PC-3 (cell line): ENCODE results near the gene NTF3.

ENCODE experiments used
- EZH2 ChIP-seq: fragments of 300-600 bp; sonication (generic); IDR thresholded peaks from one replicate; pipeline ENCODE4 v1.6.1; 2017; ENCODE audit warnings: antibody characterized with exemption, mild to moderate bottlenecking, low read length; ENCODE audit not compliant: unreplicated experiment
- EZH2phosphoT487 ChIP-seq: fragments of 300-600 bp; sonication (generic); IDR thresholded peaks from 2 replicates; pipeline ENCODE4 v1.6.1; 2018; ENCODE audit warnings: mild to moderate bottlenecking, antibody characterized with exemption, low read length, borderline replicate concordance
- TF ChIP-seq, protein P1 (sequence below): fragments of 300-600 bp; sonication (generic); conservative IDR thresholded peaks from 2 replicates; pipeline ENCODE4 v1.5.1; 2017; ENCODE audit warnings: antibody characterized with exemption, low read depth, mild to moderate bottlenecking, low read length

- TF ChIP-seq, protein P1, sequence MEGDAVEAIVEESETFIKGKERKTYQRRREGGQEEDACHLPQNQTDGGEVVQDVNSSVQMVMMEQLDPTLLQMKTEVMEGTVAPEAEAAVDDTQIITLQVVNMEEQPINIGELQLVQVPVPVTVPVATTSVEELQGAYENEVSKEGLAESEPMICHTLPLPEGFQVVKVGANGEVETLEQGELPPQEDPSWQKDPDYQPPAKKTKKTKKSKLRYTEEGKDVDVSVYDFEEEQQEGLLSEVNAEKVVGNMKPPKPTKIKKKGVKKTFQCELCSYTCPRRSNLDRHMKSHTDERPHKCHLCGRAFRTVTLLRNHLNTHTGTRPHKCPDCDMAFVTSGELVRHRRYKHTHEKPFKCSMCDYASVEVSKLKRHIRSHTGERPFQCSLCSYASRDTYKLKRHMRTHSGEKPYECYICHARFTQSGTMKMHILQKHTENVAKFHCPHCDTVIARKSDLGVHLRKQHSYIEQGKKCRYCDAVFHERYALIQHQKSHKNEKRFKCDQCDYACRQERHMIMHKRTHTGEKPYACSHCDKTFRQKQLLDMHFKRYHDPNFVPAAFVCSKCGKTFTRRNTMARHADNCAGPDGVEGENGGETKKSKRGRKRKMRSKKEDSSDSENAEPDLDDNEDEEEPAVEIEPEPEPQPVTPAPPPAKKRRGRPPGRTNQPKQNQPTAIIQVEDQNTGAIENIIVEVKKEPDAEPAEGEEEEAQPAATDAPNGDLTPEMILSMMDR, result no peak
- TF ChIP-seq EZH2, result no peak
- TF ChIP-seq EZH2phosphoT487, result no peak
Measured at GRCh38 chr12:5503774-5504173, 71.9 kb downstream of the NTF3 start.
